Vagina (tissue), 2 donors: ENCODE results near the gene ALK. TPM values are rescaled to one million over a fixed set of nuclear protein-coding genes. Genes with fewer than 3 reads are reported as not detected.

ENCODE experiments used
- DNase-seq, 2 donors: peaks; one replicate each; pipeline ENCODE4 v3.0.0-alpha.2; 2017; ENCODE audit errors: extremely low spot score in 2 of 2
- H3K27ac ChIP-seq: fragments of 200-600 bp; sonication (generic); one replicate; pipeline ENCODE4 v1.5.1; 2019
- H3K27me3 ChIP-seq: fragments of 200-600 bp; sonication (generic); one replicate; pipeline ENCODE4 v1.5.1; 2019
- H3K36me3 ChIP-seq, 2 donors: fragments of 200-600 bp; sonication (generic); one replicate each; pipeline ENCODE4 v1.5.1; 2017 to 2019
- H3K4me1 ChIP-seq: fragments of 200-600 bp; sonication (generic); one replicate; pipeline ENCODE4 v1.5.1; 2019
- H3K4me3 ChIP-seq, 2 donors: fragments of 200-600 bp; sonication (generic); 1 replicate in 1 of 2; 2 replicates in 1 of 2; pipeline ENCODE4 v1.5.1; 2016 to 2019
- H3K9me3 ChIP-seq: fragments of 200-600 bp; sonication (generic); one replicate; pipeline ENCODE4 v1.5.1; 2019
- CTCF ChIP-seq, 3 experiments: fragments of 450-650 bp in 2 of 3; fragments of 200-600 bp in 1 of 3; sonication (generic) in 1 of 3; IDR thresholded peaks; one replicate each; pipeline ENCODE4 v1.5.1; 2017 to 2019; ENCODE audit warnings: antibody characterized with exemption in 3 of 3, mild to moderate bottlenecking in 2 of 3, moderate library complexity in 2 of 3
- POLR2A ChIP-seq, 2 donors: fragments of 450-650 bp; IDR thresholded peaks; one replicate each; pipeline ENCODE4 v1.6.1; 2017; ENCODE audit warnings: antibody characterized with exemption in 2 of 2, mild to moderate bottlenecking in 2 of 2, moderate library complexity in 2 of 2
- POLR2AphosphoS5 ChIP-seq, 2 donors: sonication (generic); formaldehyde crosslinking; IDR thresholded peaks; one replicate each; pipeline ENCODE4 v1.9.0; 2017; ENCODE audit warnings: antibody characterized with exemption in 2 of 2, mild to moderate bottlenecking in 2 of 2, low read depth in 1 of 2; ENCODE audit not compliant: insufficient read depth in 1 of 2
- intact Hi-C: fragments of 100-400 bp; cut with DNase I; formaldehyde crosslinking; loops from one replicate; pipeline ENCODE4 v1.15.1; 2023
- total RNA-seq: library from RNA; depleted of rRNA; stranded (reverse); fragments of >200 nt; gene quantifications from one replicate; pipeline ENCODE4 v1.2.3, GENCODE V29; 2016

ALK gene
- total RNA-seq, 1 donor from 2014 or later, result 0.74 TPM

- Histone ChIP-seq H3K27ac (no peak overlapping the region), H3K9me3 (no peaks in the 10 kb centered on the region), H3K36me3 (no peaks in the 10 kb centered on the region), H3K4me1 (no peaks in the 10 kb centered on the region), H3K4me3 (no peak overlapping the region), H3K27me3 (no peaks in the 10 kb centered on the region)
- TF ChIP-seq POLR2A (IDR thresholded peaks at IDR 0.05), result no peak
- DNase-seq, result no peak
- intact Hi-C loops, result no loop called here
Observed at GRCh38 chr2:29729401-29729800, 192.0 kb downstream of the ALK start.

- no peak for TF ChIP-seq CTCF (IDR thresholded peaks at IDR 0.05)
- TF ChIP-seq POLR2A (IDR thresholded peaks at IDR 0.05), result no peak
- no peak overlapping the region for H3K4me3 ChIP-seq
- no peak overlapping the region for H3K27ac ChIP-seq
- no peak for DNase-seq
- intact Hi-C loops, result no loop called here
- H3K27me3 ChIP-seq, result no peaks in the 10 kb centered on the region
- H3K36me3 ChIP-seq, result no peaks in the 10 kb centered on the region
- H3K4me1 ChIP-seq, result no peaks in the 10 kb centered on the region
- no peaks in the 10 kb centered on the region for H3K9me3 ChIP-seq
Observed at GRCh38 chr2:29726976-29727375, 194.4 kb downstream of the ALK start.

- no peaks in the 10 kb centered on the region for H3K27me3 ChIP-seq
- H3K27ac ChIP-seq, result no peak overlapping the region
- intact Hi-C loops, result no loop called here
- TF ChIP-seq POLR2A (IDR thresholded peaks at IDR 0.05) (no peak), CTCF (IDR thresholded peaks at IDR 0.05) (no peak), POLR2AphosphoS5 (IDR thresholded peaks at IDR 0.05; ENCODE audit: insufficient read depth in 1 of 2, low read depth in 1 of 2) (no peak)
- no peak overlapping the region for H3K4me3 ChIP-seq
- H3K4me1 ChIP-seq, result no peaks in the 10 kb centered on the region
- H3K36me3 ChIP-seq, result no peaks in the 10 kb centered on the region
- no peak for DNase-seq
- H3K9me3 ChIP-seq, result no peaks in the 10 kb centered on the region
Observed at GRCh38 chr2:29725610-29726009, 195.8 kb downstream of the ALK start.

- intact Hi-C loops, result no loop called here
- Histone ChIP-seq H3K4me3 (no peak overlapping the region), H3K27me3 (no peaks in the 10 kb centered on the region), H3K9me3 (no peaks in the 10 kb centered on the region), H3K36me3 (no peaks in the 10 kb centered on the region), H3K4me1 (no peaks in the 10 kb centered on the region), H3K27ac (no peak overlapping the region)
- no peak for DNase-seq
- TF ChIP-seq POLR2AphosphoS5 (IDR thresholded peaks at IDR 0.05; ENCODE audit: insufficient read depth in 1 of 2, low read depth in 1 of 2) (no peak), POLR2A (IDR thresholded peaks at IDR 0.05) (no peak), CTCF (IDR thresholded peaks at IDR 0.05) (no peak)
Observed at GRCh38 chr2:29724282-29724681, 197.1 kb downstream of the ALK start.

GRCh38 chr2:29723255-29724001 is 198.0 kb downstream of the ALK start:
- no peaks in the 10 kb centered on the region for H3K27me3 ChIP-seq
- H3K4me3 ChIP-seq, result no peak overlapping the region
- DNase-seq, result no peak
- H3K36me3 ChIP-seq, result no peaks in the 10 kb centered on the region
- H3K4me1 ChIP-seq, result no peaks in the 10 kb centered on the region
- H3K9me3 ChIP-seq, result no peaks in the 10 kb centered on the region
- H3K27ac ChIP-seq, result no peak overlapping the region
- intact Hi-C loops, result no loop called here
- no peak for TF ChIP-seq POLR2AphosphoS5 (IDR thresholded peaks at IDR 0.05; ENCODE audit: insufficient read depth in 1 of 2, low read depth in 1 of 2)
- no peak for TF ChIP-seq POLR2A (IDR thresholded peaks at IDR 0.05)
- TF ChIP-seq CTCF (IDR thresholded peaks at IDR 0.05), result no peak
